AG09309 (cell line): Measurements from ENCODE around the gene TESPA1.

Source experiments
- DNase-seq: peaks from one replicate; pipeline ENCODE4 v3.0.0-alpha.2; 2010; ENCODE audit warnings: low read depth
- H3K4me3 ChIP-seq: 2 replicates; pipeline ENCODE4 v1.5.1; 2011; ENCODE audit warnings: mild to moderate bottlenecking, low read depth, low read length, moderate library complexity; ENCODE audit not compliant: control insufficient read depth
- CTCF ChIP-seq: IDR thresholded peaks from 2 replicates; pipeline ENCODE4 v1.5.1; 2011; ENCODE audit warnings: mild to moderate bottlenecking, low read depth, low read length, inconsistent platforms; ENCODE audit not compliant: insufficient read depth, control insufficient read depth; ENCODE audit errors: missing control alignments

The TESPA1 gene

DNA sequence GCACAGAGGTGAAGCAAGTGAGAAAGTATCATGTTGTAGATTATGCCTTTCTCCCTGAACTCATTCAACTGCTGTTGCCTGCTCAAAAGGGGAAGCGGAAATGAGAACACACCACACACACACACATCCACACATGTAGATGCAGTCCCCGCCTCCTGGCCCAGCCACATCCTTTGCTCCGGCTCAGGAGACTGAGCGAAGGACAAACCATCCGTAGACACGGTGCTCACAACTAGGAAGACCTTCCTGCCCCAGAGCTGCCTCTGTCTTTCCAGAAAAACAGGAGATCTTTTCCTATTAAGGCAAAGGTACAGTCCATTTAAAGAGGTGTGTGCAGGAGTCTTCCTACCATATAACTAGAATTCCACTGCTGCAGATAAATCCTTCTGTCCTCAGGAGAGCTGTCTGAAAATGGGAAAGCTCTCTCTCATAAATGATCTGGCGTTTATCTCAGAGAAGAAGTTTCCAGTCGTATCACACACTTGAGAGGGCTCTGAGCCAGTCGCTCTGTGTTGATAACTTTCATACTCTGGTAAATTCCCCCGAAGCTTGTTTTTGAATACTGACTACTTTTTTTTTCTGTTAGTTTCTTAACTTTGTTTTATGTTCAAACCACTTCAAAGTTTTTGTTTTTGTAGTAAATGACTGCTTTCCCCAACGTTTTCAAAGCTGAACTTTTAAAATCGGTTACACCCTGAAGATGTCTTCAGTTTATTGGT is at the start of gene TESPA1:
TSS of gene TESPA1 (minus strand) at position 105 of the 719 bp plus-strand sequence. CDS start 10,200 bp downstream, outside the sequence.
- no peak for DNase-seq

GRCh38 chr12:55034218-55034617 is 49.7 kb upstream of the TESPA1 start:
- no peak overlapping the region for H3K4me3 ChIP-seq
- no peak for DNase-seq
- TF ChIP-seq CTCF: no peak

More for the DNA sequence above, at the start of gene TESPA1:
- H3K4me3 ChIP-seq: no peak within 1 kb of the TSS
- TF ChIP-seq CTCF: no peak

- DNase-seq: no peak
- no peak overlapping the region for H3K4me3 ChIP-seq
- TF ChIP-seq CTCF: no peak
Observed at GRCh38 chr12:55025508-55025907, 40.9 kb upstream of the TESPA1 start.

DNA sequence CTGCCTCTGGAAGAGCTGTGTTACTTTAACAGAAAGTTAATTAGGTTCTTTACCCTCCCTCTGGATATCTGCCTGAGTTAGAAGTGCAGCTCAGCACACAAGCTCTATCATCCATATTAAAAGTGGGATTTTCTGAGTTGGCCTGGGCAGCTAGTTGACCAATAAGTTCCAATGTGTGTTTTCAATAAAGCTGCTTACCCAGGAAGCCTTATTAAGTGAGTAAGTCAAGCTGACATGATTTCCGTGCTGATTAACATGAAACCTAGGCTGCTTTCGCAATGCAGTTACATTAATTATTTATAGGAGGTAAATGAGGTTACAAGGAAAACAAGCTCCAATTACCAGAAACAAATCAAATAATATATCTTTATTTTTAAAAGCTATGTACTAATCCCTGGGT is 40.0 kb upstream of the TESPA1 start:
- TF ChIP-seq CTCF: no peak
- no peak for DNase-seq
- H3K4me3 ChIP-seq: no peak overlapping the region

DNA sequence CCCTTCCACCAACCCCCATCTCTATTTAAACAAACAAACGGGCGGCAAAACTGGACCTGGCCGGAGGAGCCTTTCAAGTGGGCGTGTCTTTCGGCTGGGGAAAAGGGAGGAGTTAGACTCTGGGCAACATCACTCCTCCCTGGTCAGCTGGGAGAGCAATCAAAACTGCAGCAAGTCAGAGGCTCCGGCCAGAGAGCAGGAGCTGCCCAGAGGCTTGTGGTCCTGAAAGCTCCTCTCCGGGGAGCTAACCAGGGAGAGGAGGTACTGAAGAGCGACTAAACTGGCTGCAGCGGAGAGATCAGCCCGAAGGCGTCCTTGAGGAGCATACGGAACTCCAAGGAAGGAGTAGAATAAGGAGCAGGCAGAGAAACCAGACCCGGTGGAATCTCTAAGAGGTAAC is 35.2 kb upstream of the TESPA1 start, which contains the start of gene NEUROD4:
TSS of gene NEUROD4 (plus strand) at position 191 of the 400 bp plus-strand sequence. CDS start 6,466 bp downstream, outside the sequence.
- H3K4me3 ChIP-seq: no peak within 1 kb of the TSS
- DNase-seq: peak; percentile 16
- no peak for TF ChIP-seq CTCF

GRCh38 chr12:55017416-55017925 is 32.9 kb upstream of the TESPA1 start:
- H3K4me3 ChIP-seq: no peak overlapping the region
- TF ChIP-seq CTCF: no peak
- no peak for DNase-seq
